HG02763 (cell line): ENCODE results near the gene S100A16.
"Not testable (repeated sequence)": the region's sequence is repeated elsewhere in the genome, so short reads cannot be mapped to it uniquely, and the experiment has no call there.

ENCODE experiments used
- ATAC-seq: cut with Tn5 transposase; IDR thresholded peaks from one replicate; pipeline ENCODE4 v1.9.1; 2021; ENCODE audit warnings: mild to moderate bottlenecking, moderate library complexity; ENCODE audit not compliant: unreplicated experiment

S100A16 gene

GRCh38 chr1:153565529-153566374 lies 47.2 kb downstream of the S100A16 start, which contains the start of gene S100A2:
Gene S100A2 (minus strand): TSS chr1:153565844. CDS start chr1:153563877, 1,967 bp downstream.
- ATAC-seq = no peak

GRCh38 chr1:153563991-153564390 lies 48.9 kb downstream of the S100A16 start:
- ATAC-seq = no peak

GRCh38 chr1:153563483-153563901 lies 49.4 kb downstream of the S100A16 start:
- no peak for ATAC-seq

- ATAC-seq = not testable (repeated sequence)
Observed at GRCh38 chr1:153562021-153562420, 50.9 kb downstream of the S100A16 start.

GRCh38 chr1:153561466-153561985 lies 51.4 kb downstream of the S100A16 start:
- ATAC-seq = no peak

GRCh38 chr1:153560771-153561465 lies 52.0 kb downstream of the S100A16 start:
- no peak for ATAC-seq

- no peak for ATAC-seq
Observed at GRCh38 chr1:153560241-153560640, 52.7 kb downstream of the S100A16 start.

GRCh38 chr1:153557877-153558276 lies 55.1 kb downstream of the S100A16 start:
- ATAC-seq = no peak
